Activated CD8-positive, alpha-beta memory T cell treated with anti-CD3 and anti-CD28 coated beads for 36 hours (primary cell): ENCODE data around the gene ZNF768. TPM values are rescaled to one million over a fixed set of nuclear protein-coding genes. Genes with fewer than 3 reads are reported as not detected.

Experiments used
- CTCF ChIA-PET: fragments of 350-600 bp; sonication (Branson Sonifier 250); formaldehyde crosslinking; loops from one replicate; lab custom pipeline; 2021; ENCODE audit warnings: antibody characterized with exemption; lab: Charles Lee
- POLR2A ChIA-PET: fragments of 350-600 bp; sonication (Branson Sonifier 250); formaldehyde crosslinking; loops from one replicate; lab custom pipeline; 2021; ENCODE audit warnings: antibody characterized with exemption; lab: Charles Lee
- total RNA-seq, 2 experiments: library from RNA; stranded (reverse); gene quantifications; one replicate each; pipeline ENCODE4 v1.2.3, GENCODE V29; 2021

Gene ZNF768
- total RNA-seq, 2 experiments from 2014 or later = 14.6 to 15.7 TPM

DNA sequence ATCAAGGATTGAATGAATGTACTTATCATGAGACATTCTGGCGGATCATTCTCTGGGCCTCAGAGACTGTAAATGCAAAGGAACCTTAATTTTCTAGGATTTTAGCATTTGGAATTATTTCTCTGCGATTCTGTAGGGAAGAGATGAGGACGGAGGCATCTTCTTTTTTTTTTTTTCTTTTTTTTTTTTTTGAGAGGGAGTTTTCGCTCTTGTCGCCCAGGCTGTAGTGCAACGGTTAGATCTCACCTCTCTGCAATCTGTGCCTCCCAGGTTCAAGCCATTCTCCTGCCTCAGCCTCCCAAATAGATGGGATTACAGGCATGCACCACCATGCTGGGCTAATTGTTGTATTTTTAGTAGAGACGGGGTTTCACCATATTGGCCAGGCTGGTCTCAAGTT is 51.7 kb downstream of the ZNF768 start:
- CTCF ChIA-PET = interaction anchor here (0.9 to 2.8 kb wide), 9 partner anchors 10 to 97 kb away, joined by 3 to 15 read pairs (median 4); partner anchors contain the start of genes DCTPP1, ZNF688 and ZNF747
- POLR2A ChIA-PET = interaction anchor here (1.7 to 6.2 kb wide), 4 partner anchors 16 to 45 kb away, joined by 6 to 118 read pairs (median 23); partner anchors contain the start of gene DCTPP1

GRCh38 chr16:30474074-30474452 is 52.3 kb downstream of the ZNF768 start:
- ChIA-PET POLR2A (interaction anchor here (1.3 to 6.2 kb wide), 3 partner anchors 16 to 53 kb away, joined by 3 to 118 read pairs (median 12); partner anchors contain the start of gene DCTPP1), CTCF (interaction anchor here (0.7 to 6.0 kb wide), 11 partner anchors 10 to 94 kb away, joined by 3 to 63 read pairs (median 4); partner anchors contain the start of genes DCTPP1, SEPHS2 and ZNF747)

Other genes with a start within 250 kb of the ZNF768 start
- 10 to 100 TPM; 77.8 to 80.4 TPM for gene CD2BP2, start 171.3 kb downstream of the ZNF768 start, total RNA-seq
- 10 to 100 TPM; 56.9 to 57.8 TPM for gene TBC1D10B, start 156.1 kb downstream of the ZNF768 start, total RNA-seq
- gene MYL11, start 151.8 kb downstream of the ZNF768 start, total RNA-seq = 1 to 10 TPM in 1 of 2 experiments, under 1 TPM in 1; 0.80 to 1.6 TPM
- gene SEPTIN1, start 144.0 kb downstream of the ZNF768 start, total RNA-seq = 100 to 1,000 TPM; 186 to 194 TPM
- gene ZNF48, start 131.1 kb downstream of the ZNF768 start, total RNA-seq = 10 to 100 TPM; 16.9 to 18.2 TPM
- 1 to 10 TPM; 7.5 to 8.3 TPM for gene ZNF771, start 119.0 kb downstream of the ZNF768 start, total RNA-seq
- gene DCTPP1, start 96.5 kb downstream of the ZNF768 start, total RNA-seq = 100 to 1,000 TPM; 182 TPM
- 10 to 100 TPM; 70.8 to 71.3 TPM for gene SEPHS2, start 80.7 kb downstream of the ZNF768 start, total RNA-seq
- gene ITGAL, start 53.8 kb downstream of the ZNF768 start, total RNA-seq = 100 to 1,000 TPM; 222 to 233 TPM
- gene ZNF747, start 8.3 kb upstream of the ZNF768 start, total RNA-seq = 10 to 100 TPM; 13.6 to 15.0 TPM
- gene ZNF764, start 31.8 kb upstream of the ZNF768 start, total RNA-seq = 10 to 100 TPM; 14.1 to 15.0 TPM
- gene ZNF688, start 45.1 kb upstream of the ZNF768 start, total RNA-seq = 10 to 100 TPM in 1 of 2 experiments, 1 to 10 TPM in 1; 9.4 to 10.0 TPM
- 10 to 100 TPM; 13.8 to 14.5 TPM for gene ZNF785, start 59.1 kb upstream of the ZNF768 start, total RNA-seq
- gene ZNF689, start 83.8 kb upstream of the ZNF768 start, total RNA-seq = 10 to 100 TPM; 12.5 to 12.7 TPM
- 10 to 100 TPM; 87.8 to 95.1 TPM for gene PRR14, start 124.4 kb upstream of the ZNF768 start, total RNA-seq
- gene FBRS, start 131.9 kb upstream of the ZNF768 start, total RNA-seq = 100 to 1,000 TPM; 107 to 119 TPM
- gene SRCAP, start 172.6 kb upstream of the ZNF768 start, total RNA-seq = 10 to 100 TPM; 70.8 to 73.5 TPM
- gene PHKG2, start 221.9 kb upstream of the ZNF768 start, total RNA-seq = 10 to 100 TPM; 34.5 to 34.7 TPM
- 1 to 10 TPM; 5.3 to 6.3 TPM for gene CFAP119, start 235.5 kb upstream of the ZNF768 start, total RNA-seq
- gene RNF40, start 235.8 kb upstream of the ZNF768 start, total RNA-seq = 100 to 1,000 TPM; 125 to 129 TPM